Peyer's patch (tissue), 4 donors: ENCODE data around the gene GORASP1.

Experiments
- POLR2A ChIP-seq, 2 donors: fragments of 450-650 bp; IDR thresholded peaks; one replicate each; pipeline ENCODE4 v1.5.1; 2017; ENCODE audit warnings: antibody characterized with exemption in 2 of 2, mild to moderate bottlenecking in 2 of 2, moderate library complexity in 2 of 2
- TF ChIP-seq, protein P1 (sequence below), 6 experiments: fragments of 450-650 bp in 4 of 6; fragments of 200-600 bp in 2 of 6; sonication (generic) in 1 of 6; IDR thresholded peaks; one replicate each; pipeline ENCODE4 v1.5.1; 2017 to 2019; ENCODE audit warnings: antibody characterized with exemption in 6 of 6, mild to moderate bottlenecking in 3 of 6, moderate library complexity in 1 of 6

DNA sequence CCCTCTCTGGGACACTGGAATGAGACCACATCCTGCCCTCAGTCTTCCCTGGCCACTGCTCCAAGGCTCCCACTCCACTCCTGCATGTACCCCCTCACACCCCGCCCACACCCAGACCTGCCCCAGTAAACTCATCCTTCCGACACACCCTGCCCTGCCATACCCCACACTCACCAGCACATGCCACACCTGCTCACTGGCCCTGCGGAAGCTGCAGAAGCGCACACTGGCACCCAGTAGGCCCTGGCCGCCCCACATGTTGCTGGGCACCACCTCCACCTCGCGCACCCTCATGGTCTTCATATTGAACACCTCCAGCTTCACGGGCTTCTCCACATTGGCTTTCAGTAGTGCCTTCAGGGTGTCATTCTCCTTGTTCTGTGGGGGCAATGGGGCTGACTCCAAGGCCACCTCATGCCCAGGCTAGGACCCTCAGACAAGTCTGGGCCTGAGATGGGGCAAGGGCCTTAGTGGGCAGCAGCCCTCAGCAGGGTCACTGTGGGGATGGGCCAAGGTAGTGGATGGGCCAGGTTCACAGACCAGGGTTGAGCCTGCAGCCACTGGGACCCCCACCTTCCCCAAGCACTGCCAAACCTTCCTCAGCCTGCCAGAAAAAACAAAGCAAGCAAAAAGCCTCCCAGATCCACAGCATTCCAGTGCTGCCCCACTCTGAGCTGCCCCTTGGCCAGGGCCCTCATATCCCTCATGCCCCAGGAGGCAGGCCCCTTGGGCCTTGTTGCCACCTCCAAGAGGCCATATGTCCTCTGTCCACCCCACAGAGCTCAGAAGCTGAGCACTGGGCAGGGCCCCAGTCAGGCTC, 4.7 kb downstream of the GORASP1 start:
- TF ChIP-seq, protein P1, sequence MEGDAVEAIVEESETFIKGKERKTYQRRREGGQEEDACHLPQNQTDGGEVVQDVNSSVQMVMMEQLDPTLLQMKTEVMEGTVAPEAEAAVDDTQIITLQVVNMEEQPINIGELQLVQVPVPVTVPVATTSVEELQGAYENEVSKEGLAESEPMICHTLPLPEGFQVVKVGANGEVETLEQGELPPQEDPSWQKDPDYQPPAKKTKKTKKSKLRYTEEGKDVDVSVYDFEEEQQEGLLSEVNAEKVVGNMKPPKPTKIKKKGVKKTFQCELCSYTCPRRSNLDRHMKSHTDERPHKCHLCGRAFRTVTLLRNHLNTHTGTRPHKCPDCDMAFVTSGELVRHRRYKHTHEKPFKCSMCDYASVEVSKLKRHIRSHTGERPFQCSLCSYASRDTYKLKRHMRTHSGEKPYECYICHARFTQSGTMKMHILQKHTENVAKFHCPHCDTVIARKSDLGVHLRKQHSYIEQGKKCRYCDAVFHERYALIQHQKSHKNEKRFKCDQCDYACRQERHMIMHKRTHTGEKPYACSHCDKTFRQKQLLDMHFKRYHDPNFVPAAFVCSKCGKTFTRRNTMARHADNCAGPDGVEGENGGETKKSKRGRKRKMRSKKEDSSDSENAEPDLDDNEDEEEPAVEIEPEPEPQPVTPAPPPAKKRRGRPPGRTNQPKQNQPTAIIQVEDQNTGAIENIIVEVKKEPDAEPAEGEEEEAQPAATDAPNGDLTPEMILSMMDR (IDR thresholded peaks at IDR 0.05): no peak
- no peak for TF ChIP-seq POLR2A (IDR thresholded peaks at IDR 0.05)
